Neural cell (in vitro differentiated cells): Measurements from ENCODE around the gene WNK2. TPM values are rescaled to one million over a fixed set of nuclear protein-coding genes. Genes with fewer than 3 reads are reported as not detected.

Experiments
- H2AFZ ChIP-seq: fragments of 200-600, 300-800 bp; sonication (generic), shearing (Covaris generic); 2 replicates; pipeline ENCODE4 v1.6.0; 2014; ENCODE audit warnings: low read depth, mild to moderate bottlenecking, antibody characterized with exemption, low read length, moderate library complexity
- H3F3A ChIP-seq: fragments of 200-600 bp; shearing (Covaris generic); 2 replicates; pipeline ENCODE4 v1.6.1; 2016; ENCODE audit warnings: mild to moderate bottlenecking, moderate library complexity, mixed read lengths, antibody characterized with exemption, low read length; ENCODE audit not compliant: insufficient read depth, poor library complexity, severe bottlenecking
- H3K27ac ChIP-seq: fragments of 200-600, 300-800 bp; sonication (generic), shearing (Covaris generic); 2 replicates; pipeline ENCODE4 v1.5.1; 2014; ENCODE audit warnings: mild to moderate bottlenecking, low read length, moderate library complexity
- H3K27me3 ChIP-seq: fragments of 300-800, 200-600 bp; sonication (generic), shearing (Covaris generic); 2 replicates; pipeline ENCODE4 v1.6.0; 2014; ENCODE audit warnings: mild to moderate bottlenecking, low read depth, low read length, moderate library complexity; ENCODE audit not compliant: insufficient read depth
- H3K36me3 ChIP-seq: fragments of 300-800, 200-600 bp; sonication (generic), shearing (Covaris generic); 2 replicates; pipeline ENCODE4 v1.5.1; 2014; ENCODE audit warnings: mild to moderate bottlenecking, antibody characterized with exemption, low read length, moderate library complexity; ENCODE audit not compliant: insufficient read depth
- H3K4me2 ChIP-seq: fragments of 300-800, 200-600 bp; sonication (generic), shearing (Covaris generic); 2 replicates; pipeline ENCODE4 v1.6.0; 2014; ENCODE audit warnings: mild to moderate bottlenecking, low read length
- H3K4me3 ChIP-seq: fragments of 300-800, 200-600 bp; sonication (generic), shearing (Covaris generic); 2 replicates; pipeline ENCODE4 v1.5.1; 2014; ENCODE audit warnings: mild to moderate bottlenecking, low read length, moderate library complexity
- H3K79me2 ChIP-seq: fragments of 200-600 bp; shearing (Covaris generic); replicated peaks from 2 replicates; pipeline ENCODE4 v1.6.0; 2014; ENCODE audit warnings: mild to moderate bottlenecking, low read length, moderate library complexity; ENCODE audit not compliant: insufficient read depth
- H3K9ac ChIP-seq: fragments of 300-800, 200-600 bp; sonication (generic), shearing (Covaris generic); 2 replicates; pipeline ENCODE4 v1.6.1; 2016; ENCODE audit warnings: mild to moderate bottlenecking, low read length, mixed read lengths
- H3K9me2 ChIP-seq: fragments of 200-600 bp; shearing (Covaris generic); 2 replicates; pipeline ENCODE4 v1.6.1; 2016; ENCODE audit warnings: mild to moderate bottlenecking, low read length, mixed read lengths; ENCODE audit not compliant: insufficient read depth
- H3K9me3 ChIP-seq: fragments of 200-600, 300-800 bp; sonication (generic), shearing (Covaris generic); 2 replicates; pipeline ENCODE4 v1.6.1; 2016; ENCODE audit warnings: mild to moderate bottlenecking, mixed run types, low read length, moderate library complexity, mixed read lengths
- H4K20me1 ChIP-seq: fragments of 200-600 bp; shearing (Covaris generic); 2 replicates; pipeline ENCODE4 v1.6.1; 2016; ENCODE audit warnings: mild to moderate bottlenecking, mixed run types; ENCODE audit not compliant: insufficient read depth
- CTCF ChIP-seq: fragments of 450-650 bp; IDR thresholded peaks from 2 replicates; pipeline ENCODE4 v1.5.1; 2014; ENCODE audit warnings: antibody characterized with exemption, mild to moderate bottlenecking, moderate library complexity; ENCODE audit not compliant: poor library complexity, severe bottlenecking
- EP300 ChIP-seq: fragments of 450-650 bp; conservative IDR thresholded peaks from 2 replicates; pipeline ENCODE4 v1.6.1; 2014; ENCODE audit warnings: antibody characterized with exemption, mild to moderate bottlenecking, moderate library complexity; ENCODE audit not compliant: poor library complexity, severe bottlenecking
- EZH2 ChIP-seq: fragments of 200-600, 300-800 bp; shearing (Covaris generic), sonication (generic); IDR thresholded peaks from 2 replicates; pipeline ENCODE4 v1.6.1; 2014; ENCODE audit warnings: antibody characterized with exemption, low read length, borderline replicate concordance, mild to moderate bottlenecking; ENCODE audit not compliant: insufficient read depth, poor library complexity, severe bottlenecking
- MXI1 ChIP-seq: fragments of 450-650 bp; conservative IDR thresholded peaks from 2 replicates; pipeline ENCODE4 v1.6.1; 2014; ENCODE audit warnings: antibody characterized with exemption, mild to moderate bottlenecking; ENCODE audit not compliant: poor library complexity, severe bottlenecking
- POLR2AphosphoS5 ChIP-seq: IDR thresholded peaks from 2 replicates; pipeline ENCODE4 v1.6.1; 2012
- RAD21 ChIP-seq: fragments of 450-650 bp; conservative IDR thresholded peaks from 2 replicates; pipeline ENCODE4 v1.6.1; 2014; ENCODE audit warnings: antibody characterized with exemption, mild to moderate bottlenecking, moderate library complexity
- REST ChIP-seq: IDR thresholded peaks from 2 replicates; pipeline ENCODE4 v1.6.1; 2012; ENCODE audit warnings: borderline replicate concordance
- SMC3 ChIP-seq: fragments of 450-650 bp; conservative IDR thresholded peaks from 2 replicates; pipeline ENCODE4 v1.6.1; 2014; ENCODE audit warnings: antibody characterized with exemption, mild to moderate bottlenecking, moderate library complexity; ENCODE audit not compliant: poor library complexity
- TAF1 ChIP-seq: IDR thresholded peaks from 2 replicates; pipeline ENCODE4 v1.6.1; 2012; ENCODE audit warnings: low read depth
- polyA plus RNA-seq: library from polyadenylated mRNA; depleted of rRNA; stranded (reverse); fragments of >200 nt; gene quantifications from 2 replicates; pipeline ENCODE4 v1.2.3, GENCODE V29; 2014

WNK2 gene
- polyA plus RNA-seq, 1 donor from 2014 or later, result 37.1 TPM

GRCh38 chr9:93318480-93318879 is 134.5 kb downstream of the WNK2 start:
- Histone ChIP-seq H3K27ac (no peak overlapping the region), H3F3A (no peaks in the 10 kb centered on the region), H3K9ac (no peak overlapping the region), H3K9me2 (no peaks in the 10 kb centered on the region), H3K9me3 (no peaks in the 10 kb centered on the region), H3K4me2 (no peak overlapping the region), H2AFZ (no peak overlapping the region), H3K27me3 (no peaks in the 10 kb centered on the region), H3K79me2 (no peaks in the 10 kb centered on the region), H3K36me3 (no peaks in the 10 kb centered on the region), H3K4me3 (no peak overlapping the region), H4K20me1 (no peaks in the 10 kb centered on the region)
- TF ChIP-seq EZH2 (no peak), CTCF (no peak), EP300 (no peak)

GRCh38 chr9:93319301-93319991 is 135.5 kb downstream of the WNK2 start:
- no peaks in the 10 kb centered on the region for H3K36me3 ChIP-seq

More at GRCh38 chr9:93319301-93319991, 135.5 kb downstream of the WNK2 start:
- H3F3A ChIP-seq, result no peaks in the 10 kb centered on the region
- no peaks in the 10 kb centered on the region for H3K9me3 ChIP-seq
- H3K4me3 ChIP-seq, result no peak overlapping the region
- no peaks in the 10 kb centered on the region for H3K27me3 ChIP-seq
- no peaks in the 10 kb centered on the region for H3K79me2 ChIP-seq
- H3K4me2 ChIP-seq, result no peak overlapping the region
- H3K27ac ChIP-seq, result no peak overlapping the region
- TF ChIP-seq RAD21, result no peak
- TF ChIP-seq REST, result no peak
- no peak for TF ChIP-seq MXI1
- TF ChIP-seq CTCF, result no peak
- TF ChIP-seq TAF1, result no peak
- TF ChIP-seq EZH2, result no peak
- TF ChIP-seq SMC3, result no peak
- TF ChIP-seq EP300, result no peak
- TF ChIP-seq POLR2AphosphoS5, result no peak
- no peak overlapping the region for H3K9ac ChIP-seq
- H4K20me1 ChIP-seq, result no peaks in the 10 kb centered on the region
- no peaks in the 10 kb centered on the region for H3K9me2 ChIP-seq
- H2AFZ ChIP-seq, result no peak overlapping the region
